BLaER1 treated with 17β-estradiol and CSF1 and Interleukin-3, amounts not matched to agents 10 nM and 100 nM (cell line): ENCODE results near the gene SIAH1.
A peak's percentile ranks its signal among the peaks of the same experiment; 100 is the strongest.

Experiments
- H3K27ac ChIP-seq, 11 experiments: shearing (Covaris generic); formaldehyde crosslinking; 2 replicates each; pipeline ENCODE4 v1.8.1; 2022
- H3K27me3 ChIP-seq, 11 experiments: shearing (Covaris generic); formaldehyde crosslinking; 2 replicates each; pipeline ENCODE4 v1.8.1; 2022
- H3K36me3 ChIP-seq, 11 experiments: shearing (Covaris generic); formaldehyde crosslinking; 2 replicates each; pipeline ENCODE4 v1.8.1; 2022
- H3K4me1 ChIP-seq, 10 experiments: shearing (Covaris generic); formaldehyde crosslinking; 2 replicates each; pipeline ENCODE4 v1.8.1; 2022
- H3K4me2 ChIP-seq, 11 experiments: shearing (Covaris generic); formaldehyde crosslinking; 2 replicates each; pipeline ENCODE4 v1.8.1; 2022
- H3K4me3 ChIP-seq, 10 experiments: shearing (Covaris generic); formaldehyde crosslinking; 2 replicates each; pipeline ENCODE4 v1.8.1; 2022
- H3K9ac ChIP-seq, 11 experiments: shearing (Covaris generic); formaldehyde crosslinking; 2 replicates each; pipeline ENCODE4 v1.8.1; 2022
- H3K9me3 ChIP-seq, 11 experiments: shearing (Covaris generic); formaldehyde crosslinking; replicated peaks in 1 of 11; 2 replicates each; pipeline ENCODE4 v1.8.1; 2022
- H4K20me1 ChIP-seq, 11 experiments: shearing (Covaris generic); formaldehyde crosslinking; 2 replicates each; pipeline ENCODE4 v1.8.1; 2022
- Cebpa-rat ChIP-seq, 11 experiments: shearing (Covaris generic); IDR thresholded peaks; 2 replicates each; pipeline ENCODE4 v1.8.1; 2022

SIAH1 gene

DNA sequence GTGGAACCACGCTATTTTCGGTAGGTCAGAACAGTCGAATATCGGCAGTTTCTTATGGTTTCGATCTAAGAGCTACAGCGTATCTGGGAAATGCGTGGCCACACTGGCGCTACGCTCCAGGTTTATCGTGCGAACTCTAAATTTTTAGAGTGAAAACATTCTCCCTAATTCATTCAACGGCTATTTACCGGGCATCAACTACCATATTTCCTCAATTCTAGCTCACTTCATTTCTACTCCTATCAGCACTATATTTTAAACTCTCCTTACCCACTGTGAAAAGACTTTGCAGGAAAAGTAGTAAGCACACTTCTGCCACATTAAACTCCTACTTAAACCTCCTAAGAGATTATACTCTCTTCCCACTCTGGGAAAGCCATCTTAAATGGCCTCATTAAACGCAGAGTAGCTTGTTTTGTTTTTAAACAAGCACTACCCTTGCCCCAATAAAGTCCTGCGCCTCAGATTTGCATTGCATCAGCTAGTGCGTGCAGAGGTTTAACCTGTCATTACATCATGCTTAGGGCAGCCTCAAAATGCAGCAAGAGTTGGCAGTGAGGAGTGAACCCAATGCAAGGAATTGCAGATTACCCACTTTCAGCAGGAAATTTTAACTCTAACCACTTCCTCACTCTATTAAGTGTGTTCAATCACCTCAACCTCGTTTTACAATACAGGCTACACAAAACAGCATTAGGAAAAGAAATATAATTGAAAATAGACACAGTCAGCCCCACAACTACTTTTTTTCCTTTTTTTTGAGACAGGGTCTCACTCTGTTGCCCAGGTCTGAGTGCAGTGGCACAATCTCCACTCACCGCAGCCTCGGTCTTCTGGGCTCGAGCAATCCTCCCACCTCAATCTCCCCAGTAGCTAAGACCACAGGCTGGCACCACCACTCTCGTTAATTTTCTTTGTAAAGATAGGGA lies 18.8 kb downstream of the SIAH1 start:
- Histone ChIP-seq H3K9me3 (peaks cover 0 to 4% (median 0%) of the 10 kb centered on the region in 11 experiments; a peak in 1 of 22 replicates), H3K4me1 (peaks cover 41 to 82% (median 56%) of the 10 kb centered on the region in 10 experiments), H3K4me2 (peak overlapping the region; percentile 62 to 98 (median 86)), H3K36me3 (peaks cover 6 to 35% (median 11%) of the 10 kb centered on the region in 11 experiments; a peak in 15 of 22 replicates), H3K9ac (peak overlapping the region; percentile 53 to 79 (median 71)), H4K20me1 (peaks cover 89 to 100% (median 100%) of the 10 kb centered on the region in 11 experiments; a peak in 21 of 22 replicates), H3K27me3 (no peaks in the 10 kb centered on the region), H3K4me3 (peak overlapping the region; percentile 51 to 70 (median 58)), H3K27ac (peak overlapping the region; percentile 40 to 82 (median 66))
- TF ChIP-seq Cebpa-rat (IDR thresholded peaks at IDR 0.05): peak in 2 of 11 experiments; percentile 24 to 78; a peak in 2 of 22 replicates

DNA sequence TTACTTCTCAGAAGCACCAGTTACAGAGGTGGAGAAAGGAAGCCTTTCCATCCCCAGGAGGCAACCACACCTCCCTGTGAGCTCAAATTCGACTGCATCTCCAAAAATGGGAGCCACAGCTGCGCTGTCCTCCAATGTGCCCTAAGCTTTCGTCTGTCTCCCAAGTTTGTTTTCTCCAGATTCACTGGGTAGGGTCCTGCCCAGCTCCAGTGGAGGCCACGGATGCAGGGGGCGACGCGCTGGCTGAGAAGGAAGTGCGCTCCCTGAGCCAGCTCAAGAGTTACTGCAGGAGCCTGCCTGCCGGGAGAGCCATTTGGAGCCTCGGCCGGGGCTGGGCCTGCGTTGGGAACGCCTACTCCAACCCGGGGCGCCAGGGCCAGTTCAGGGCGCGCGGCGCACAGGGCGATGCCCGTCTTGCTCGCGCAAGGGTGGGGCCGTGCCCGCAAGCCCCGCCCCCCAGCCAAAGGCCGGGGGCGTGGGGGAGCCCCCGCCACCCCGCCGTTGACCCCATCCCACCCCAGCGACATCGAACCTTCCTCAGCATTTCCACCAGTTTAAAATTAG lies 19.5 kb downstream of the SIAH1 start:
- Histone ChIP-seq H3K9me3 (peaks cover 0 to 4% (median 0%) of the 10 kb centered on the region in 11 experiments; a peak in 1 of 22 replicates), H3K4me1 (peaks cover 47 to 90% (median 63%) of the 10 kb centered on the region in 10 experiments), H3K27ac (peak overlapping the region; percentile 46 to 82 (median 66)), H4K20me1 (peaks cover 83 to 100% (median 100%) of the 10 kb centered on the region in 11 experiments; a peak in 21 of 22 replicates), H3K4me3 (peak overlapping the region; percentile 51 to 70 (median 58)), H3K4me2 (peak overlapping the region; percentile 62 to 98 (median 86)), H3K9ac (peak overlapping the region; percentile 53 to 79 (median 71)), H3K36me3 (peaks cover 8 to 33% (median 14%) of the 10 kb centered on the region in 11 experiments; a peak in 15 of 22 replicates), H3K27me3 (no peaks in the 10 kb centered on the region)
- no peak for TF ChIP-seq Cebpa-rat (IDR thresholded peaks at IDR 0.05)

DNA sequence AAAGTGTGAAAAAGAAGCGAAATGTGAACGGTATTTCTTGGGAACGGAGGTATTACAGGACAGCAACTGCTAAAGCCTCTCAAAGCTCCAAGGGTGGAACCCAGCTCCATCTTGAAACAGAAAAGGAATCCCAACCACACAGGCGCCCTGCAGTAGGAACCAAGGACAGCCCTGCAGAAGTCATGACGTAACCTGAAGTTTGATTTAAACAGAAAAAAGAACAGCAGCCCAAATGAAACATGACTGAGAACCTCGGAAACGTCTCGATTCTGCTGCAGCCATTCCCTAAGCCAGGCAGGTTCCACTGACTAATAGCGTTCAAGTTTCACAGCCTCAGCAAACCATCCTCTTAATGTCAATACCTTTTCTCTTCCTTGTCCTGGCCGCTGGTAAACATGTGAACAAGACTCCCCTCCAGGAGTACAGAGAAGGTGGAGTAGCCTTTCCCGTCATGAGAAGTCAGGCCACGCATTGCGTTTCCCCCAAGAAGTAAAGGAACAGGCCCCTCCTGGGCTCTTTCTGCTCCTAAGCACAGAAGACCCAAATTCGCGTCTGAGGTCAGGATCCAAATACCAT lies 20.1 kb downstream of the SIAH1 start:
- H3K27ac ChIP-seq: peak overlapping the region in 10 of 11 experiments; percentile 46 to 82 (median 70); a peak in 16 of 22 replicates
- peak overlapping the region; percentile 51 to 70 (median 58); a peak in 16 of 20 replicates for H3K4me3 ChIP-seq
- H3K4me1 ChIP-seq: peaks cover 49 to 91% (median 66%) of the 10 kb centered on the region in 10 experiments
- H3K4me2 ChIP-seq: peak overlapping the region; percentile 62 to 98 (median 86)
- H3K9me3 ChIP-seq: peaks cover 0 to 4% (median 0%) of the 10 kb centered on the region in 11 experiments; a peak in 1 of 22 replicates
- peak overlapping the region in 10 of 11 experiments; percentile 53 to 79 (median 71); a peak in 18 of 22 replicates for H3K9ac ChIP-seq
- peaks cover 77 to 100% (median 100%) of the 10 kb centered on the region in 11 experiments; a peak in 21 of 22 replicates for H4K20me1 ChIP-seq
- H3K27me3 ChIP-seq: no peaks in the 10 kb centered on the region
- no peak for TF ChIP-seq Cebpa-rat (IDR thresholded peaks at IDR 0.05)
- peaks cover 5 to 35% (median 14%) of the 10 kb centered on the region in 11 experiments; a peak in 18 of 22 replicates for H3K36me3 ChIP-seq

DNA sequence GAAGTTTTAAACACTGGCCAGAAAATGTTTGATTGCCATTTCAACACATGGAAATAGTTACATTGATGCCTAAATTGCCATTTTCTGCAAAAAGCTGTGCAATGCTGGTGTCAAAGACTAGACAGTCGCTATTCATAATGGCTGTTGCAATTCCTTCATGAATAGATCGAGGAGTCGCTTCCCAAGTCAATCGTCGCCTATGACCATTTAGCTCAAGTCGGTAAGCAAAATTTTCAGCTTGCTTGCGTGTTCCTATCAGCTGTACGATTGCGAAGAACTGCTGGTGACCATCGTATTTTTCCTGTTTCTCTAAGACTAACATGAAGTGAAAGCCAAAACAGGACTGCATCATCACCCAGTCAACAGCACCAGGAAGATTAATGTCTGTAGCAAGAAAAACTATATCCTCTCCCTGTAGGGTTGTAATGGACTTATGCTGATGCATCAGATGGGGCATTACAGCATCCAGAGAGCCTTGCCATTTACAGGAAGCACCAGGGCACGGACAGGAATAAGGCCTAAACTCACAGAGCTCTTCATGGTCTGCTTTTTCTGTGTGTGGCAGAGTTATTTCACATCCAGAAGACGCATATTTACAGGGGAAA lies 23.6 kb downstream of the SIAH1 start:
- Histone ChIP-seq H3K36me3 (peaks cover 28 to 70% (median 40%) of the 10 kb centered on the region in 11 experiments; a peak in 21 of 22 replicates), H3K9me3 (peaks cover 0 to 4% (median 0%) of the 10 kb centered on the region in 11 experiments; a peak in 1 of 22 replicates), H4K20me1 (peaks cover 53 to 100% (median 99%) of the 10 kb centered on the region in 11 experiments; a peak in 21 of 22 replicates), H3K4me3 (no peak overlapping the region), H3K4me2 (peak overlapping the region; percentile 28 to 98 (median 51)), H3K27ac (peak overlapping the region; percentile 1 to 69 (median 42); a peak in 16 of 22 replicates), H3K4me1 (peaks cover 48 to 98% (median 57%) of the 10 kb centered on the region in 10 experiments), H3K27me3 (no peaks in the 10 kb centered on the region), H3K9ac (peak overlapping the region in 2 of 11 experiments; percentile 8 to 15; a peak in 3 of 22 replicates)
- no peak for TF ChIP-seq Cebpa-rat (IDR thresholded peaks at IDR 0.05)

DNA sequence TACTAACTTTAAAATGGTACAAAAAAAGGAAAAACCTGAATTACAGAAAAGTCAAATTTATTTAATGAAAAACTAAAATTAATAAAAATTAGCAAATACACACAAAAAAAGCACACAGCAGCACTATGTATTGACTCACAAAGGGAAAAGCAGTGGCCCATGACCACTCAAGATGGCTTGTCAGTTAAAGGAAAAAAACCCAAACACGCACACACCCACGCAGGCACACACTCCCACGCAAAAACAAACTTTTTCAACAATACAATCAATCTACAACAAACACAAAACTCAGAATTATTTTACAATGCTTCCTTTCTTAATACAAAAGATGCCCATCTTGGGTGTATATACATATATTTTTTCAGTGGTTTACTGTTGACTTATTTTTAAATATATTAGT lies 24.2 kb downstream of the SIAH1 start:
- Histone ChIP-seq H4K20me1 (peaks cover 47 to 100% (median 97%) of the 10 kb centered on the region in 11 experiments; a peak in 21 of 22 replicates), H3K4me1 (peaks cover 45 to 98% (median 58%) of the 10 kb centered on the region in 10 experiments), H3K36me3 (peaks cover 30 to 74% (median 43%) of the 10 kb centered on the region in 11 experiments; a peak in 21 of 22 replicates), H3K9me3 (peaks cover 0 to 4% (median 0%) of the 10 kb centered on the region in 11 experiments; a peak in 1 of 22 replicates), H3K9ac (no peak overlapping the region), H3K4me3 (no peak overlapping the region), H3K4me2 (peak overlapping the region; percentile 28 to 98 (median 51); a peak in 20 of 22 replicates), H3K27me3 (no peaks in the 10 kb centered on the region), H3K27ac (peak overlapping the region in 10 of 11 experiments; percentile 1 to 69 (median 44); a peak in 12 of 22 replicates)
- TF ChIP-seq Cebpa-rat (IDR thresholded peaks at IDR 0.05): no peak

DNA sequence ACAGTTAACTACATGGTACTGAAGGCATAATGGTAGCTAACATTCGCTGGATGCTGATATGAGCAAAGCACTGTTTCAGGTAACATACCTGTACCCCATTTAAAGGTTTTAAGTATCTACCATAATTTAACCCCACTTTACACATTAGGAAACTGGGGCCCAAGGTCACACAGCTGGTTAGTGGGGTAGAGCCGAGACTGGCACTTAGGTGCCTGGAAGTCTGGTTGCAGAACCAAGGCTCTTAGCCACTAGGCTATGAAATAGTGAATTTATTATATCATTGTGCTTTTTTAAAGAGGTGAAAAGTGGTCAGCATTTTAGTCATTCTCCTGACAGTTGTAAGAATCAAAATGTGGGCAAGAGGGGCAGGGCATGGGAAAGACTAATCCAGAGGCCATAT lies 25.2 kb downstream of the SIAH1 start:
- H3K4me3 ChIP-seq: no peak overlapping the region
- peaks cover 39 to 84% (median 53%) of the 10 kb centered on the region in 11 experiments; a peak in 21 of 22 replicates for H3K36me3 ChIP-seq
- H3K4me2 ChIP-seq: peak overlapping the region in 2 of 11 experiments; percentile 8 to 98; a peak in 4 of 22 replicates
- H3K4me1 ChIP-seq: peaks cover 38 to 99% (median 51%) of the 10 kb centered on the region in 10 experiments
- peaks cover 0 to 4% (median 0%) of the 10 kb centered on the region in 11 experiments; a peak in 1 of 22 replicates for H3K9me3 ChIP-seq
- no peak overlapping the region for H3K9ac ChIP-seq
- TF ChIP-seq Cebpa-rat (IDR thresholded peaks at IDR 0.05): no peak
- H4K20me1 ChIP-seq: peaks cover 38 to 100% (median 91%) of the 10 kb centered on the region in 11 experiments; a peak in 20 of 22 replicates
- no peak overlapping the region for H3K27ac ChIP-seq
- no peaks in the 10 kb centered on the region for H3K27me3 ChIP-seq

DNA sequence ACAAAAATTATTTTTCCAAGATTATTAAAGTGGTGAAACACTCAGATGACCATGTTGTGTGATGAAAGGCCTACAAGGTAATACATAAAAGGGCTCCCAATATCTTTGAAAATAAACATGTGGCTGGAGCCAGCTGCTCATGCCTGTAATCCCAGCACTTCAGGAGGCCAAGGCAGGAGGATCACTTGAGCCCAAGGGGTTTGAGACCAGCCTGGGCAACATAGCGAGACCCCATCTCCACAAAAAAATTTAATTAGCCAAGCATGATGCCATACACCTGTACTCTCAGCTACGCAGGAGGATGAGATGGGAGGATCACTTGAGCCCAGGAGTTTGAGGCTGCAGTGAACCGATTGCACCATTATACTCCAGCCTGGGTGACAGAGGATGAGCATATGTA lies 26.8 kb downstream of the SIAH1 start:
- TF ChIP-seq Cebpa-rat (IDR thresholded peaks at IDR 0.05): no peak
- H3K27me3 ChIP-seq: no peaks in the 10 kb centered on the region
- H3K4me2 ChIP-seq: peak overlapping the region in 2 of 11 experiments; percentile 76 to 83; a peak in 3 of 22 replicates
- peaks cover 32 to 94% (median 49%) of the 10 kb centered on the region in 10 experiments for H3K4me1 ChIP-seq
- no peaks in the 10 kb centered on the region for H3K9me3 ChIP-seq
- peaks cover 42 to 87% (median 60%) of the 10 kb centered on the region in 11 experiments; a peak in 21 of 22 replicates for H3K36me3 ChIP-seq
- no peak overlapping the region for H3K4me3 ChIP-seq
- no peak overlapping the region for H3K9ac ChIP-seq
- H3K27ac ChIP-seq: no peak overlapping the region; a peak in 1 of 22 replicates
- peaks cover 23 to 97% (median 75%) of the 10 kb centered on the region in 11 experiments; a peak in 20 of 22 replicates for H4K20me1 ChIP-seq
